Measurements from ENCODE around the gene TCOF1. TPM values are rescaled to one million over a fixed set of nuclear protein-coding genes. Genes with fewer than 3 reads are reported as not detected.

TCOF1 gene
- total and polyA plus RNA-seq, 2 donors from 2014 or later: 12.2 to 23.5 TPM

GRCh38 chr5:150320044-150320613, 37.4 kb upstream of the TCOF1 start:
- peak overlapping the region; percentile 36 to 51 for H3K27ac ChIP-seq (ENCODE audit: low read depth in 2 of 2, low read length in 2 of 2)
- H3K4me3 ChIP-seq (ENCODE audit: low read length in 3 of 3): no peak overlapping the region
- peaks cover 0 to 5% (median 5%) of the 10 kb centered on the region in 3 donors for H3K4me1 ChIP-seq (ENCODE audit: control insufficient read depth in 2 of 3, insufficient read depth in 2 of 3, low read depth in 1 of 3, low read length in 3 of 3)
- H3K9me3 ChIP-seq (ENCODE audit: control insufficient read depth in 2 of 3, insufficient read depth in 1 of 3, low read length in 3 of 3): no peaks in the 10 kb centered on the region
- H3K27me3 ChIP-seq (ENCODE audit: control insufficient read depth, insufficient read depth, low read length): no peaks in the 10 kb centered on the region
- no peaks in the 10 kb centered on the region for H3K36me3 ChIP-seq (ENCODE audit: control insufficient read depth in 2 of 3, insufficient read depth in 3 of 3, low read length in 3 of 3)
- DNase-seq (peak in 4 of 5 donors; percentile 24 to 82 (median 64)), FAIRE-seq (no peak)
- intact Hi-C loops (cut with DNase I): no loop called here
- no peak overlapping the region for H3K9ac ChIP-seq (ENCODE audit: low read length in 3 of 3)
- no peak for TF ChIP-seq CTCF (IDR thresholded peaks at IDR 0.05; ENCODE audit: borderline replicate concordance, extremely low read depth, insufficient read depth)

GRCh38 chr5:150321211-150321610, 36.3 kb upstream of the TCOF1 start:
- Histone ChIP-seq H3K27ac (ENCODE audit: low read depth in 2 of 2, low read length in 2 of 2) (no peak overlapping the region), H3K9ac (ENCODE audit: low read length in 3 of 3) (no peak overlapping the region), H3K4me3 (ENCODE audit: low read length in 3 of 3) (no peak overlapping the region), H3K36me3 (ENCODE audit: control insufficient read depth in 2 of 3, insufficient read depth in 3 of 3, low read length in 3 of 3) (no peaks in the 10 kb centered on the region), H3K9me3 (ENCODE audit: control insufficient read depth in 2 of 3, insufficient read depth in 1 of 3, low read length in 3 of 3) (no peaks in the 10 kb centered on the region), H3K27me3 (ENCODE audit: control insufficient read depth, insufficient read depth, low read length) (no peaks in the 10 kb centered on the region), H3K4me1 (ENCODE audit: control insufficient read depth in 2 of 3, insufficient read depth in 2 of 3, low read depth in 1 of 3, low read length in 3 of 3) (peaks cover 0 to 5% (median 5%) of the 10 kb centered on the region in 3 donors)
- no peak for DNase-seq
- intact Hi-C loops (cut with DNase I): no loop called here
- no peak for FAIRE-seq
- TF ChIP-seq CTCF (IDR thresholded peaks at IDR 0.05; ENCODE audit: borderline replicate concordance, extremely low read depth, insufficient read depth): no peak

GRCh38 chr5:150321784-150322183, 35.7 kb upstream of the TCOF1 start:
- Histone ChIP-seq H3K27me3 (ENCODE audit: control insufficient read depth, insufficient read depth, low read length) (no peaks in the 10 kb centered on the region), H3K9ac (ENCODE audit: low read length in 3 of 3) (no peak overlapping the region), H3K36me3 (ENCODE audit: control insufficient read depth in 2 of 3, insufficient read depth in 3 of 3, low read length in 3 of 3) (no peaks in the 10 kb centered on the region), H3K27ac (ENCODE audit: low read depth in 2 of 2, low read length in 2 of 2) (no peak overlapping the region), H3K4me1 (ENCODE audit: control insufficient read depth in 2 of 3, insufficient read depth in 2 of 3, low read depth in 1 of 3, low read length in 3 of 3) (peaks cover 0 to 5% (median 5%) of the 10 kb centered on the region in 3 donors), H3K4me3 (ENCODE audit: low read length in 3 of 3) (no peak overlapping the region), H3K9me3 (ENCODE audit: control insufficient read depth in 2 of 3, insufficient read depth in 1 of 3, low read length in 3 of 3) (no peaks in the 10 kb centered on the region)
- intact Hi-C loops (cut with DNase I): no loop called here
- FAIRE-seq (no peak), DNase-seq (no peak)
- TF ChIP-seq CTCF (IDR thresholded peaks at IDR 0.05; ENCODE audit: borderline replicate concordance, extremely low read depth, insufficient read depth): no peak

GRCh38 chr5:150322202-150322601, 35.3 kb upstream of the TCOF1 start:
- H3K9me3 ChIP-seq (ENCODE audit: control insufficient read depth in 2 of 3, insufficient read depth in 1 of 3, low read length in 3 of 3): no peaks in the 10 kb centered on the region
- TF ChIP-seq CTCF (IDR thresholded peaks at IDR 0.05; ENCODE audit: borderline replicate concordance, extremely low read depth, insufficient read depth): no peak

More at GRCh38 chr5:150322202-150322601, 35.3 kb upstream of the TCOF1 start:
- no peak overlapping the region for H3K4me3 ChIP-seq (ENCODE audit: low read length in 3 of 3)
- no peak overlapping the region for H3K9ac ChIP-seq (ENCODE audit: low read length in 3 of 3)
- H3K27me3 ChIP-seq (ENCODE audit: control insufficient read depth, insufficient read depth, low read length): no peaks in the 10 kb centered on the region
- peaks cover 0 to 5% (median 5%) of the 10 kb centered on the region in 3 donors for H3K4me1 ChIP-seq (ENCODE audit: control insufficient read depth in 2 of 3, insufficient read depth in 2 of 3, low read depth in 1 of 3, low read length in 3 of 3)
- no peak overlapping the region for H3K27ac ChIP-seq (ENCODE audit: low read depth in 2 of 2, low read length in 2 of 2)
- no peak for FAIRE-seq
- no peak for DNase-seq
- intact Hi-C loops (cut with DNase I): no loop called here
- H3K36me3 ChIP-seq (ENCODE audit: control insufficient read depth in 2 of 3, insufficient read depth in 3 of 3, low read length in 3 of 3): no peaks in the 10 kb centered on the region
